PFSK-1 (cell line): ENCODE measurements around the gene TMOD3.

Experiments used
- FOXP2 ChIP-seq: optimal IDR thresholded peaks from 2 replicates; pipeline ENCODE3; 2011; ENCODE audit warnings: borderline replicate concordance, control low read depth, inconsistent platforms; ENCODE audit not compliant: insufficient read depth; ENCODE audit errors: extremely low read length, extremely low read depth
- POLR2AphosphoS5 ChIP-seq: IDR thresholded peaks from 2 replicates; pipeline ENCODE4 v1.6.1; 2012; ENCODE audit warnings: low read depth, mild to moderate bottlenecking, control low read depth, low read length, moderate library complexity
- SIN3A ChIP-seq: IDR thresholded peaks from 2 replicates; pipeline ENCODE4 v1.6.1; 2012; ENCODE audit warnings: mild to moderate bottlenecking, low read length, moderate library complexity, borderline replicate concordance; ENCODE audit not compliant: insufficient read depth
- TAF1 ChIP-seq: IDR thresholded peaks from 2 replicates; pipeline ENCODE4 v1.6.1; 2012; ENCODE audit warnings: low read length, control low read depth, borderline replicate concordance; ENCODE audit not compliant: insufficient read depth
- TF ChIP-seq, protein P1 (sequence below), 2 experiments: IDR thresholded peaks; 2 replicates each; pipeline versions ENCODE4 v1.6.1 to v1.8.0; 2011 to 2012; ENCODE audit warnings: low read depth in 2 of 2, low read length in 2 of 2, control low read depth in 1 of 2, inconsistent platforms in 1 of 2, mild to moderate bottlenecking in 1 of 2, moderate library complexity in 1 of 2; ENCODE audit not compliant: insufficient read depth in 1 of 2

The TMOD3 gene

DNA sequence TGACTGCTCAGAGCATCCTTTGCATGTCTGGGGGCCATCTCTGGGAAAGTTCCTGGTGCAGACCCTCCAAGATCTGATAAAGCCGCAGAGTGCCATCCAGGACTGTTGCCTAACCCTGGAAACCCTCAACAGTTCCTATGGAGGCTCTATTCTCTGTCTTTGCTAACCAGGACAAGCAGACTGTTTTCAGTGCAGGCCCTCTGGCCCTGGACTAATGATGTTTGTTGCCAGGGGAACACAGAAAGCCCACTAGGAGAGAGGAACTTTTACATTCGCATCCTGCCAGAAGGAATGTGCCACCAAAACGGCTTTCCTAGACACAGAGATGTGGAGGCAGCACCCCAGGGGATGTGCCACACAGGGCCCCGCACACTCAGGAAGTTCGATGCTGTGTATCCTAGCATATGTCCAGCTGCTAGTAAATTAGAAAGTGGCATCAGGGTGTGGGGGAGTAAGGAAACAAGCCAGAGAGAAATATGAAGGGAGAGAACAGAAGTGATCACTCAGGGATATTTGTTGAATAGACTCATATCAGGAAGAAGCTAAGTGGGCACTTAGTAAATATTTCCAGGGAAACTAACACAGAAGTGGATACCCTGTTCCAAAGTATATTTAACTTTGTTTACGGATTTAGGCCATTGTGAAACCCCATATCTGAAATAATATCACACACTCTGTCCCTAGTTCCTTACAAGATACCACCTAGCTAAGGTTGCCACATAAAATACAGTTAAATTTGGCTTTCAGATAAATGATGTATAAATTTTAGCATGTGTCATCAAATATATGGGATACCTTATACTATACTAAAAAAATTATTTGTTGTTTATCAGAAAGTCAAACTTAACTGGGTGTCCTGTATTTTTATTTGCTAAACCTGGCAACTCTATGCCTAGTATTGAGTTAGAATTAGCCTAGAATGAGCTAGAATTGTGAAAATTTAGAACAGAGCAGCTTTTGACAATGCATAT lies 29.9 kb upstream of the TMOD3 start:
- TF ChIP-seq POLR2AphosphoS5 (no peak), TAF1 (no peak), SIN3A (no peak), FOXP2 (no peak)
- TF ChIP-seq, protein P1, sequence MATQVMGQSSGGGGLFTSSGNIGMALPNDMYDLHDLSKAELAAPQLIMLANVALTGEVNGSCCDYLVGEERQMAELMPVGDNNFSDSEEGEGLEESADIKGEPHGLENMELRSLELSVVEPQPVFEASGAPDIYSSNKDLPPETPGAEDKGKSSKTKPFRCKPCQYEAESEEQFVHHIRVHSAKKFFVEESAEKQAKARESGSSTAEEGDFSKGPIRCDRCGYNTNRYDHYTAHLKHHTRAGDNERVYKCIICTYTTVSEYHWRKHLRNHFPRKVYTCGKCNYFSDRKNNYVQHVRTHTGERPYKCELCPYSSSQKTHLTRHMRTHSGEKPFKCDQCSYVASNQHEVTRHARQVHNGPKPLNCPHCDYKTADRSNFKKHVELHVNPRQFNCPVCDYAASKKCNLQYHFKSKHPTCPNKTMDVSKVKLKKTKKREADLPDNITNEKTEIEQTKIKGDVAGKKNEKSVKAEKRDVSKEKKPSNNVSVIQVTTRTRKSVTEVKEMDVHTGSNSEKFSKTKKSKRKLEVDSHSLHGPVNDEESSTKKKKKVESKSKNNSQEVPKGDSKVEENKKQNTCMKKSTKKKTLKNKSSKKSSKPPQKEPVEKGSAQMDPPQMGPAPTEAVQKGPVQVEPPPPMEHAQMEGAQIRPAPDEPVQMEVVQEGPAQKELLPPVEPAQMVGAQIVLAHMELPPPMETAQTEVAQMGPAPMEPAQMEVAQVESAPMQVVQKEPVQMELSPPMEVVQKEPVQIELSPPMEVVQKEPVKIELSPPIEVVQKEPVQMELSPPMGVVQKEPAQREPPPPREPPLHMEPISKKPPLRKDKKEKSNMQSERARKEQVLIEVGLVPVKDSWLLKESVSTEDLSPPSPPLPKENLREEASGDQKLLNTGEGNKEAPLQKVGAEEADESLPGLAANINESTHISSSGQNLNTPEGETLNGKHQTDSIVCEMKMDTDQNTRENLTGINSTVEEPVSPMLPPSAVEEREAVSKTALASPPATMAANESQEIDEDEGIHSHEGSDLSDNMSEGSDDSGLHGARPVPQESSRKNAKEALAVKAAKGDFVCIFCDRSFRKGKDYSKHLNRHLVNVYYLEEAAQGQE (IDR thresholded peaks at IDR 0.05; ENCODE audit: insufficient read depth in 1 of 2, low read depth in 2 of 2, low read length in 2 of 2): no peak

DNA sequence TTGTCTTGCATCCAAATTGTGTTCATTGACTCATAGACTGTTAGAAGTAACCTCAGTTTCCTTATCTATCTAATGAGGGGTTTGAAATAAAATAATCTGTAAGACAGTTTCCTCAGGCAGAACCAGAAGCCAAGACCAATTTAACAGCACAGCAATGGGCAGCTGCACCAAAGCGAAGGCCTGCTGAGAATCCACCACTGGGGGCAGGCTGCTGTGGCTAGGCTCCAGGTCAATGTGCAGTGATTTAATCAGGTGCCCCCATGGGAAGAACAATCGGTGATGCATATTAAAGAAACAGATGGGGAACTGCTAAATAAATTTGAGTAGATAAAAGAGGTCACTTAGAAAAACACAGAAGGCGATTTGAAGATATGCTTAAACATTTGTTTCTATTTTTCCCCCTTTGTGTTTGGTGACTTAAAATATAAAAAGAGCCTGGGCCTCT lies 28.0 kb upstream of the TMOD3 start:
- TF ChIP-seq TAF1: no peak
- TF ChIP-seq FOXP2: no peak
- no peak for TF ChIP-seq SIN3A
- TF ChIP-seq, protein P1 (IDR thresholded peaks at IDR 0.05; ENCODE audit: insufficient read depth in 1 of 2, low read depth in 2 of 2, low read length in 2 of 2): no peak
- no peak for TF ChIP-seq POLR2AphosphoS5

DNA sequence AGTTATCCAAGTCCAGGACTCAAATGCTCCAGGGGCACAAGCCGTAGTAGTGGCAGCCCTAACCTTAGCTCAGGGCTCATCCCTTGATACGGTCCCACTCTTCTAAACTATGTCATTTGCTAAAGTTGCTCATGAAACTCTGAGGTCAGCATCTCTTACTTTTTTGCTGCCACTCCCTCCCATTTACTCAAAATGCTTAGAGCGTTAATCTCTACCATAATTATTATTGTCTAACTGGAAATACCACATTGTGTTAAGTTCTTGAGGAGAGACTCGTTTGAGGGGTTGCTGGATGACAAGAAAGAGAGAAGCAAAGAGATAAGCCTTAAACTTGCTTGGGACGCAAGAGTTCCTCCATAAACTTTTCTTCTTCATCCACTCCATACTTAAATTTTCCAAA lies 26.9 kb upstream of the TMOD3 start:
- TF ChIP-seq, protein P1 (IDR thresholded peaks at IDR 0.05; ENCODE audit: insufficient read depth in 1 of 2, low read depth in 2 of 2, low read length in 2 of 2): no peak
- no peak for TF ChIP-seq POLR2AphosphoS5
- TF ChIP-seq TAF1: no peak
- no peak for TF ChIP-seq SIN3A
- no peak for TF ChIP-seq FOXP2

DNA sequence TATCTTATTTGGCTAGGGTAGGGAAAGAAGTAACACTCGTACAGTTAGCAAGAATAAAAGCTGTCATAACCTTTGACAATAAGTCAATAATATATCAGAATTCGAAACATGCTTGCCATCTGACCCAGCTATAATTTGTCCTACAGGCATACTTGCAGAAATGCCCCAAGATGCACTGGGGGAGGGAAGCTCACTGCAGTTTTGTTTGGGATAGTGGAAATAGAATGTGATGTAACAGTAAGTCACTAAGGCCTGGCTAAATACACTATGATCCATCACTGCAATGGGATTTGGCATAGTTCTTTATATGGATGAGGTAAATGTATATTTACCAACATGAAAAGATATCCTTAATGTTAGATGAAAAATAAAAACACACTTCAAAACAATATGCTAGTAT lies 25.5 kb upstream of the TMOD3 start:
- TF ChIP-seq POLR2AphosphoS5 (no peak), SIN3A (no peak), TAF1 (no peak), FOXP2 (no peak)
- TF ChIP-seq, protein P1 (IDR thresholded peaks at IDR 0.05; ENCODE audit: insufficient read depth in 1 of 2, low read depth in 2 of 2, low read length in 2 of 2): no peak
